ENCODE measurements around the gene RAB31.
A peak's percentile ranks its signal among the peaks of the same experiment; 100 is the strongest.

The RAB31 gene

GRCh38 chr18:9714266-9715087, 6.4 kb downstream of the RAB31 start:
- DNase-seq: no peak

GRCh38 chr18:9715088-9715343, 6.9 kb downstream of the RAB31 start:
- no peak for DNase-seq

- peak; percentile 75 to 76 for DNase-seq
These were observed 8.1 kb downstream of the RAB31 start for GRCh38 chr18:9715978-9716774.

- no peak for DNase-seq
These were observed 8.9 kb downstream of the RAB31 start for GRCh38 chr18:9716780-9717563.

- no peak for DNase-seq
These were observed 11.4 kb downstream of the RAB31 start for GRCh38 chr18:9719421-9719981.

GRCh38 chr18:9720327-9720726, 12.2 kb downstream of the RAB31 start:
- no peak for DNase-seq

- DNase-seq: no peak
These were observed 13.9 kb downstream of the RAB31 start for GRCh38 chr18:9721893-9722550.

GRCh38 chr18:9722691-9723090, 14.6 kb downstream of the RAB31 start:
- DNase-seq: no peak

GRCh38 chr18:9724797-9725585, 16.9 kb downstream of the RAB31 start:
- DNase-seq: no peak

- DNase-seq: no peak
These were observed 18.1 kb downstream of the RAB31 start for GRCh38 chr18:9726175-9726574.

GRCh38 chr18:9726936-9727335, 18.8 kb downstream of the RAB31 start:
- DNase-seq: no peak

- DNase-seq: no peak
These were observed 22.7 kb downstream of the RAB31 start for GRCh38 chr18:9730786-9731185.

GRCh38 chr18:9731380-9731779, 23.3 kb downstream of the RAB31 start:
- DNase-seq: no peak

- no peak for DNase-seq
These were observed 23.9 kb downstream of the RAB31 start for GRCh38 chr18:9732031-9732430.

GRCh38 chr18:9734189-9734588, 26.1 kb downstream of the RAB31 start:
- DNase-seq: no peak

- DNase-seq: no peak
These were observed 27.1 kb downstream of the RAB31 start for GRCh38 chr18:9735238-9735637.

- DNase-seq: no peak
These were observed 27.8 kb downstream of the RAB31 start for GRCh38 chr18:9735879-9736278.

GRCh38 chr18:9736286-9736835, 28.3 kb downstream of the RAB31 start:
- peak in 1 of 2 donors; percentile 65 for DNase-seq

GRCh38 chr18:9737006-9737405, 28.9 kb downstream of the RAB31 start:
- DNase-seq: no peak

GRCh38 chr18:9737472-9738121, 29.5 kb downstream of the RAB31 start:
- DNase-seq: no peak

Data from inflammatory macrophage treated with lipopolysaccharide for 1 hour (primary cell).